Esophagus mucosa (tissue), 1 donor: ENCODE data around the gene DDX11. TPM values are rescaled to one million over a fixed set of nuclear protein-coding genes. Genes with fewer than 3 reads are reported as not detected.
"Not testable (repeated sequence)": the region's sequence is repeated elsewhere in the genome, so short reads cannot be mapped to it uniquely, and the experiment has no call there.

Experiments used
- ATAC-seq: fragments of 200-7000 bp; cut with Tn5 transposase; one replicate; pipeline ENCODE4 v1.9.1; 2020
- total RNA-seq: library from RNA; stranded (reverse); gene quantifications from one replicate; pipeline ENCODE4 v1.2.4, GENCODE V29; 2023
- donor health status: DM: yes; HTN: yes; CAD: no.

DDX11 gene
- total RNA-seq, 1 donor from 2014 or later, result 17.7 TPM

- ATAC-seq, result peak; percentile 47
Observed at GRCh38 chr12:31100503-31101208, 27.0 kb downstream of the DDX11 start.

GRCh38 chr12:31102125-31102524 is 28.5 kb downstream of the DDX11 start:
- ATAC-seq, result not testable (repeated sequence)

GRCh38 chr12:31102596-31102995 is 28.9 kb downstream of the DDX11 start:
- ATAC-seq, result not testable (repeated sequence)

GRCh38 chr12:31103561-31103975 is 29.9 kb downstream of the DDX11 start:
- peak; percentile 27 for ATAC-seq

- ATAC-seq, result peak; percentile 42
Observed at GRCh38 chr12:31104220-31104619, 30.6 kb downstream of the DDX11 start.

- not testable (repeated sequence) for ATAC-seq
Observed at GRCh38 chr12:31104773-31105172, 31.1 kb downstream of the DDX11 start.

- ATAC-seq, result no peak
Observed at GRCh38 chr12:31105668-31106067, 32.0 kb downstream of the DDX11 start.

GRCh38 chr12:31106101-31106803 is 32.6 kb downstream of the DDX11 start:
- no peak for ATAC-seq

GRCh38 chr12:31109773-31110172 is 36.1 kb downstream of the DDX11 start:
- ATAC-seq, result not testable (repeated sequence)

GRCh38 chr12:31110263-31110662 is 36.6 kb downstream of the DDX11 start:
- ATAC-seq, result not testable (repeated sequence)

GRCh38 chr12:31115092-31115601 is 41.5 kb downstream of the DDX11 start:
- not testable (repeated sequence) for ATAC-seq

- not testable (repeated sequence) for ATAC-seq
Observed at GRCh38 chr12:31116846-31117202, 43.2 kb downstream of the DDX11 start.

GRCh38 chr12:31117203-31118011 is 43.7 kb downstream of the DDX11 start:
- ATAC-seq, result peak; percentile 48

- ATAC-seq, result peak; percentile 52
Observed at GRCh38 chr12:31118347-31119191, 44.9 kb downstream of the DDX11 start.

- ATAC-seq, result peak; percentile 46
Observed at GRCh38 chr12:31119192-31119802, 45.6 kb downstream of the DDX11 start.

- ATAC-seq, result peak; percentile 22
Observed at GRCh38 chr12:31119803-31120211, 46.1 kb downstream of the DDX11 start.

- ATAC-seq, result no peak
Observed at GRCh38 chr12:31120392-31121008, 46.8 kb downstream of the DDX11 start.

GRCh38 chr12:31121022-31121728 is 47.5 kb downstream of the DDX11 start:
- not testable (repeated sequence) for ATAC-seq

- ATAC-seq, result no peak
Observed at GRCh38 chr12:31122481-31122880, 48.8 kb downstream of the DDX11 start.

- not testable (repeated sequence) for ATAC-seq
Observed at GRCh38 chr12:31124158-31124557, 50.5 kb downstream of the DDX11 start.
